GM12874 (cell line): ENCODE data around the gene SDK1.

Experiments
- TF ChIP-seq, protein P1 (sequence below): IDR thresholded peaks from 2 replicates; pipeline ENCODE4 v1.5.1; 2011; ENCODE audit warnings: low read depth, mild to moderate bottlenecking, control low read depth, low read length, moderate library complexity; ENCODE audit not compliant: insufficient read depth

SDK1 gene

GRCh38 chr7:3673524-3673923 is 372.5 kb downstream of the SDK1 start:
- TF ChIP-seq, protein P1, sequence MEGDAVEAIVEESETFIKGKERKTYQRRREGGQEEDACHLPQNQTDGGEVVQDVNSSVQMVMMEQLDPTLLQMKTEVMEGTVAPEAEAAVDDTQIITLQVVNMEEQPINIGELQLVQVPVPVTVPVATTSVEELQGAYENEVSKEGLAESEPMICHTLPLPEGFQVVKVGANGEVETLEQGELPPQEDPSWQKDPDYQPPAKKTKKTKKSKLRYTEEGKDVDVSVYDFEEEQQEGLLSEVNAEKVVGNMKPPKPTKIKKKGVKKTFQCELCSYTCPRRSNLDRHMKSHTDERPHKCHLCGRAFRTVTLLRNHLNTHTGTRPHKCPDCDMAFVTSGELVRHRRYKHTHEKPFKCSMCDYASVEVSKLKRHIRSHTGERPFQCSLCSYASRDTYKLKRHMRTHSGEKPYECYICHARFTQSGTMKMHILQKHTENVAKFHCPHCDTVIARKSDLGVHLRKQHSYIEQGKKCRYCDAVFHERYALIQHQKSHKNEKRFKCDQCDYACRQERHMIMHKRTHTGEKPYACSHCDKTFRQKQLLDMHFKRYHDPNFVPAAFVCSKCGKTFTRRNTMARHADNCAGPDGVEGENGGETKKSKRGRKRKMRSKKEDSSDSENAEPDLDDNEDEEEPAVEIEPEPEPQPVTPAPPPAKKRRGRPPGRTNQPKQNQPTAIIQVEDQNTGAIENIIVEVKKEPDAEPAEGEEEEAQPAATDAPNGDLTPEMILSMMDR = no peak

- TF ChIP-seq, protein P1 = no peak
Observed at GRCh38 chr7:3678314-3678810, 377.3 kb downstream of the SDK1 start.

DNA sequence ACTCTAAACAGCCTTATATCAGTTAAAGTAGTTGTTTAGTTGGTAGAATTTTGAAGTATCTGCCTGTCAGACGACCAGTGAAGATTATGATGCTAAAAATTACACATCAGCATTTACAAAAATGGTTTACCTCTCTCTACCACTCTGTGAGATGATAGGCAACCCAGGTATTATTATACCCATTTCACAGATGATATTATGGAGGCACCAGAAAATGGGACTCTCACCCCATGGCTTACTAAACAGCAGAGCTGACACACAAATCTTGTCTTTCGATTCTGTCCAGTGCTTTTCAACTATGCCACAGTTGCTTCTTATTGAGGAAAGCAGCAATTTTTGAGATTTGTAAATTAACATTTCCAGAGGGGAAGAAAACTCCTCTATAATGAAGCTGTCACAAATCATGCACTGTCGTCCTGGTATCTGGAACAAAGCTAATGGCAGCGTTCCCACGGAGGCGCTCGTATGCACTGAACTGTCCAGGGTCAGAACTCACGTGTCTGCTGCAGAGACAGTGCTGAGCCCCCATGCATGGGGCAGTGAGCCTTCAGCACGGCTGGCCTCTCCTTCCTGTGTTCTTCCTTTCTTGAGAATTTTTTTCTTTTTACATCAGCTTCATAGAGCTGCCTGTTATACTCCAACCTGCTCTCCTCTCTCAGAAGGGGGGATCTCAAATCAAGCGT is 381.1 kb downstream of the SDK1 start:
- TF ChIP-seq, protein P1 = no peak

- TF ChIP-seq, protein P1 = no peak
Observed at GRCh38 chr7:3683546-3684539, 382.8 kb downstream of the SDK1 start.

- TF ChIP-seq, protein P1 = no peak
Observed at GRCh38 chr7:3688071-3688470, 387.0 kb downstream of the SDK1 start.

GRCh38 chr7:3688842-3689241 is 387.8 kb downstream of the SDK1 start:
- TF ChIP-seq, protein P1 = no peak

GRCh38 chr7:3691478-3692158 is 390.6 kb downstream of the SDK1 start:
- TF ChIP-seq, protein P1 = no peak
